Measurements from ENCODE around the gene EYA3.

The EYA3 gene

GRCh38 chr1:28112388-28113241, 24.2 kb upstream of the EYA3 start:
- DNase-seq = peak; percentile 66

- DNase-seq = no peak
Measured at GRCh38 chr1:28111157-28111556, 22.7 kb upstream of the EYA3 start.

GRCh38 chr1:28110555-28110954, 22.1 kb upstream of the EYA3 start:
- DNase-seq = peak; percentile 40

GRCh38 chr1:28109639-28110038, 21.2 kb upstream of the EYA3 start:
- no peak for DNase-seq

GRCh38 chr1:28108001-28108400, 19.6 kb upstream of the EYA3 start:
- DNase-seq = no peak

- DNase-seq = peak; percentile 62
Measured at GRCh38 chr1:28104866-28105467, 16.6 kb upstream of the EYA3 start.

GRCh38 chr1:28102189-28102588, 13.8 kb upstream of the EYA3 start:
- DNase-seq = no peak

- no peak for DNase-seq
Measured at GRCh38 chr1:28099050-28099769, 10.8 kb upstream of the EYA3 start.

GRCh38 chr1:28097100-28097472, 8.7 kb upstream of the EYA3 start:
- DNase-seq = no peak

GRCh38 chr1:28096210-28097099, 8.0 kb upstream of the EYA3 start:
- no peak for DNase-seq

- peak; percentile 62 for DNase-seq
Measured at GRCh38 chr1:28091043-28091781, 2.8 kb upstream of the EYA3 start.

GRCh38 chr1:28087614-28088167, 719 bp downstream of the EYA3 start:
- DNase-seq = peak; percentile 31

GRCh38 chr1:28086651-28087050, 1.8 kb downstream of the EYA3 start:
- no peak for DNase-seq

- DNase-seq = no peak
Measured at GRCh38 chr1:28085129-28085528, 3.3 kb downstream of the EYA3 start.

- no peak for DNase-seq
Measured at GRCh38 chr1:28083876-28084275, 4.5 kb downstream of the EYA3 start.

- peak; percentile 81 for DNase-seq
Measured at GRCh38 chr1:28078680-28079626, 9.5 kb downstream of the EYA3 start.

GRCh38 chr1:28078262-28078661, 10.1 kb downstream of the EYA3 start:
- no peak for DNase-seq

GRCh38 chr1:28074892-28075511, 13.4 kb downstream of the EYA3 start:
- DNase-seq = no peak

GRCh38 chr1:28073867-28074266, 14.5 kb downstream of the EYA3 start:
- DNase-seq = no peak

- DNase-seq = no peak
Measured at GRCh38 chr1:28071813-28072212, 16.6 kb downstream of the EYA3 start.

All from fibroblast of skin of right biceps (primary cell).